ENCODE measurements around the gene EMILIN3.

The EMILIN3 gene

DNA sequence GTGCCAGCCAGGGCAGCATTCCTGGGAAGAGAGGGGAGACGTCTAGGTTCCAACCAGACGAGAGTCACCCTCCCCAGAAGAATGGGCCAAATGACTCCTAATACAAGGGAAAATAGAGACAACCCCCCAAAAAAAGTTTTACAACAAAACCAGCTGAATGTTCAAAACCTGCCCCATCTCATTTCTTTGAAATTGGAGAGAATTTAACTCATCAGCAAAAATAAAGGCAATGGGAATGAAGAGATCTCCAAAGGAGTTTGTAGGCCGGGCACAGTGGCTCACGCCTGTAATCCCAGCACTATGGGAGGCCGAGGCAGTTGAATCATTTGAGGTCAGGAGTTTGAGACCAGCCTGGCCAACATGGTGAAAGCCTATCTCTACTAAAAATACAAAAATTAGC, 9.7 kb upstream of the EMILIN3 start:
- Mint-ChIP-seq H3K4me3 (no peak overlapping the region), H3K27ac (no peak overlapping the region), H3K9me3 (peaks cover 9% of the 10 kb centered on the region), H3K36me3 (ENCODE audit: low read depth) (no peaks in the 10 kb centered on the region), H3K27me3 (ENCODE audit: low read depth) (peaks cover 29% of the 10 kb centered on the region), H3K4me1 (peaks cover 24% of the 10 kb centered on the region)
- no peak for TF ChIP-seq CTCF (IDR thresholded peaks at IDR 0.05; ENCODE audit: unreplicated experiment in 3 of 3)

DNA sequence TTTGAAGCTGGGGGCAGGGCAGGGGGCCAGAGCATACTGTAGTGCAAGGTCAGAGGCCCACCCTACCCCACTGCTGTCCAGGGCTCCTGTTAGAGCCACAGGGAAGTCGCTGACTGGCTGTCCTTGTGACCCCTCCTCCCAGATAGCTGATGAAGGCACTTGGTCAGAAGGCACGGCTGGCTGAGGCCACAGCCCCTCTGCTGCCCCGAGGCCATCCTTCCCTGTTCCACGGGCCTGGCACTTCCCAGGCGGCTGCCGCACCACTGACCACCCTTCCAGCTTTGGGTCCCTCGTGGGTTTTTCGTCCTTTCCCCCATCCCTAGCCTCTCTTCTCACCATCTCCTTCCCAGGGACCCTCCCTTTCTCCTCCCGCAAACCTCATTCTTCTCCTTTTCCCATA, 9.2 kb upstream of the EMILIN3 start:
- peaks cover 27% of the 10 kb centered on the region for H3K27me3 Mint-ChIP-seq (ENCODE audit: low read depth)
- H3K9me3 Mint-ChIP-seq: peaks cover 13% of the 10 kb centered on the region
- no peak for TF ChIP-seq CTCF (IDR thresholded peaks at IDR 0.05; ENCODE audit: unreplicated experiment in 3 of 3)
- H3K36me3 Mint-ChIP-seq (ENCODE audit: low read depth): no peaks in the 10 kb centered on the region
- no peak overlapping the region for H3K27ac Mint-ChIP-seq
- H3K4me3 Mint-ChIP-seq: no peak overlapping the region
- peaks cover 21% of the 10 kb centered on the region for H3K4me1 Mint-ChIP-seq

DNA sequence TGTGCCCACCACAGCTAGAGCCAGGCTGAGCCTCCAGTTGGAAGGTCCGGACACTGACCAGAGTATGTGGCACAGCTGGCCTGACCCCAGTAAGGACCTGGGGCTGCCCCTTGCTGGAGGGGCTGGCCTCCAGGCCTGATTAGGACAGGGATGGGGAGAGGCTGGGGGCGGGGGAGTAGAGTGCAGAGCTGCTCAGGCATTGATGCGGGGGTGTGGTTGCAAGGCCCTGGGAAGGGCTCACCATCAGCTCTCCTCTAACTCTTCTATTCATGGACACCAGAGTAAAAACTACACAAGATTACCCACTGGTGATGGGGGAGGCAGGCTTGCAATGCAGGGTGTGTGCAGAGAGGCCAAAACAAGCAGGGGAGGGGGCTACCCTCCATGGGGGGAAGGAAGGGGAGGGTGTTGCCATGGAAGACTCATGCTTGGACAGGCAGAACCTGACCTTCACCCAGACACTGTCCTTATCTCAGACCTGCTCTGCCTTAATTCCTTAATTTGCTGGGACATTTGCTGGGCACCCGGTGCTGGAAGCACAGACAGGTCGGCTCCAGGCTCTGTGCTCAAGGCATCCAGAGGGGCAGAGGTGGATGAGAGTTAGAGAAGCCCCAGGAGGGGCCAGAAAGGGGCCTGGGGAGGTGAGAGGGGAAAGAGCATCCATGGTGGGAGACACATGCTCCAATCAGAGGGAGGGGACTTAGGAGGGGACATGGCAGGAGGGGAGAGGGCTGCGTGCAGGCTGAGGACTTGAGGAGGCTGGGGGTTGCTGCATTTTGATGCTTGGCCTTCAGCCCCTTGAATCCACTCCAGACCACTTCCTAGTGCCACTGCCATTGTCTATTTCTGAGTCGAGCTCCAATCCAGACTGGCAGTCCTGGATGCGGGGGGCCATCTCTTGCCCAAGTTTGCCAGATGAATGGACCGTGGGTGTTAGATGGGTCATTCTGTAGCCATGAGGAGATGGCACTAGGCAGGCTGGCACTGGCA, 7.6 kb upstream of the EMILIN3 start:
- peaks cover 13% of the 10 kb centered on the region for H3K9me3 Mint-ChIP-seq
- TF ChIP-seq CTCF (IDR thresholded peaks at IDR 0.05; ENCODE audit: unreplicated experiment in 3 of 3): no peak
- peak overlapping the region; percentile 49 to 83 (median 68) for H3K27ac Mint-ChIP-seq

DNA sequence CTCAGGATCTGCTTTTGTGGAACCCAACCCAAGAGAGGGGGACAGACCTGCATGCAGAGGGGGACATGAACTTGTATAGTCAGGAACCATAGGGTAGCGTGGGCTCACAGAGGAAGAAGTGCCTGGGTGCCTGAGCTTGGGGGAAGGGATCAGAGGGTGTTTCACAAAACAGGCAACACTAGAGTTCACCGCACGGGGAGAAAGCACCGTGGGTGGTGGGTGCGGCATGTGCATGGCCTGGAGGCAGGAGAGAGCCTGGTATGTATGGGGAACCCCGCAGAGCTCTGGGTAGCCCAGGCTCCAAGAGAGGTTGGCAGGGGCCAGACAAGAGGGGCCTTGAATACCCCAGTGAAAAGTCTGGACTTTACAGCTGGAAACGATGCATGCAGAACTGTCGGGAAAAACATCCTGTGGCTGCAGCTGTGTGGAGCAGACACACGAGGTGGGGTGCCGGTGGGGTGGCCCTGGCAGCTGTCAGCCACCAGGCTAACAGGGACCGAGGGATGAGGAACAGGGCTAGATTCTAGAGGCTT, 6.7 kb upstream of the EMILIN3 start:
- Mint-ChIP-seq H3K4me1 (peaks cover 24% of the 10 kb centered on the region), H3K27me3 (ENCODE audit: low read depth) (peaks cover 27% of the 10 kb centered on the region), H3K36me3 (ENCODE audit: low read depth) (no peaks in the 10 kb centered on the region), H3K4me3 (no peak overlapping the region), H3K9me3 (peaks cover 13% of the 10 kb centered on the region), H3K27ac (peak overlapping the region in 2 of 3 experiments; percentile 49 to 83)
- no peak for TF ChIP-seq CTCF (IDR thresholded peaks at IDR 0.05; ENCODE audit: unreplicated experiment in 3 of 3)

More for the DNA sequence above, 7.6 kb upstream of the EMILIN3 start:
- Mint-ChIP-seq H3K27me3 (ENCODE audit: low read depth) (peaks cover 23% of the 10 kb centered on the region), H3K36me3 (ENCODE audit: low read depth) (no peaks in the 10 kb centered on the region), H3K4me1 (peaks cover 24% of the 10 kb centered on the region), H3K4me3 (no peak overlapping the region)

- TF ChIP-seq CTCF (IDR thresholded peaks at IDR 0.05; ENCODE audit: unreplicated experiment in 3 of 3): no peak
- H3K36me3 Mint-ChIP-seq (ENCODE audit: low read depth): no peaks in the 10 kb centered on the region
- peaks cover 29% of the 10 kb centered on the region for H3K4me1 Mint-ChIP-seq
- H3K27ac Mint-ChIP-seq: no peak overlapping the region
- peak overlapping the region in 2 of 3 experiments; percentile 20 to 37 for H3K4me3 Mint-ChIP-seq
- peaks cover 35% of the 10 kb centered on the region for H3K27me3 Mint-ChIP-seq (ENCODE audit: low read depth)
- peaks cover 13% of the 10 kb centered on the region for H3K9me3 Mint-ChIP-seq
Measured at GRCh38 chr20:41371371-41371770, 4.8 kb upstream of the EMILIN3 start.

All from nephron (organoid).